Bronchial epithelial cell (primary cell): ENCODE measurements around the gene IP6K1. TPM values are rescaled to one million over a fixed set of nuclear protein-coding genes. Genes with fewer than 3 reads are reported as not detected.
A peak's percentile ranks its signal among the peaks of the same experiment; 100 is the strongest.
"Not testable (repeated sequence)": the region's sequence is repeated elsewhere in the genome, so short reads cannot be mapped to it uniquely, and the experiment has no call there.

ENCODE experiments used
- DNase-seq: peaks from one replicate; pipeline ENCODE4 v3.0.0-alpha.2; 2010; ENCODE audit warnings: low read depth
- FAIRE-seq: peaks from 2 replicates; lab custom pipeline; 2011; peaks lifted over from hg19 to GRCh38; lab: Jason Lieb, UNC
- H3K27me3 ChIP-seq: 2 replicates; pipeline ENCODE4 v1.5.1; 2011; ENCODE audit warnings: low read length; ENCODE audit not compliant: control insufficient read depth, insufficient read depth
- H3K36me3 ChIP-seq: 2 replicates; pipeline ENCODE4 v1.5.1; 2011; ENCODE audit warnings: low read length; ENCODE audit not compliant: control insufficient read depth, insufficient read depth
- H3K4me3 ChIP-seq: 2 replicates; pipeline ENCODE4 v1.5.1; 2011; ENCODE audit warnings: mild to moderate bottlenecking, low read depth, low read length, control low read depth
- CTCF ChIP-seq: IDR thresholded peaks from 2 replicates; pipeline ENCODE4 v1.5.1; 2011; ENCODE audit warnings: mild to moderate bottlenecking, moderate library complexity, low read length, control low read depth, inconsistent platforms; ENCODE audit not compliant: insufficient read depth, severe bottlenecking
- total RNA-seq: library from RNA; depleted of rRNA; stranded (reverse); fragments of >200 nt; gene quantifications from 2 replicates; pipeline ENCODE4 v1.2.1, GENCODE V29; 2014

The IP6K1 gene
- total RNA-seq, 1 donor from 2014 or later = 20.3 TPM

- no peaks in the 10 kb centered on the region for H3K27me3 ChIP-seq
- H3K4me3 ChIP-seq = peak within 1 kb of the TSS; percentile 95
- FAIRE-seq (no peak), DNase-seq (peak; percentile 72)
- H3K36me3 ChIP-seq = no peaks in the 10 kb centered on the region
- TF ChIP-seq CTCF = peak; percentile 51
Observed at GRCh38 chr3:49689046-49689907, 97.1 kb downstream of the IP6K1 start, which contains the start of the genes MST1 and RNF123. MST1 (minus strand) TSS chr3:49689474; CDS start chr3:49688691, 783 bp downstream. RNF123 (plus strand) TSS chr3:49689557; CDS start chr3:49691166, 1,609 bp downstream.

GRCh38 chr3:49688338-49689045, 97.8 kb downstream of the IP6K1 start:
- not testable (repeated sequence) for FAIRE-seq, DNase-seq, H3K27me3 ChIP-seq, H3K36me3 ChIP-seq
- H3K4me3 ChIP-seq = peak overlapping the region; percentile 95

- not testable (repeated sequence) for H3K36me3 ChIP-seq, H3K27me3 ChIP-seq, DNase-seq, FAIRE-seq, H3K4me3 ChIP-seq
Observed at GRCh38 chr3:49687424-49687795, 98.9 kb downstream of the IP6K1 start.

- Histone ChIP-seq H3K4me3 (peak overlapping the region; percentile 43), H3K36me3 (peaks cover 12% of the 10 kb centered on the region)
- not testable (repeated sequence) for H3K27me3 ChIP-seq, FAIRE-seq
- DNase-seq = peak; percentile 73
Observed at GRCh38 chr3:49686769-49687423, 99.4 kb downstream of the IP6K1 start.

GRCh38 chr3:49686346-49686745, 100.0 kb downstream of the IP6K1 start:
- not testable (repeated sequence) for H3K27me3 ChIP-seq, FAIRE-seq
- Histone ChIP-seq H3K36me3 (peaks cover 17% of the 10 kb centered on the region), H3K4me3 (peak overlapping the region; percentile 43)
- DNase-seq = peak; percentile 54

- Histone ChIP-seq H3K4me3 (peak overlapping the region; percentile 43), H3K36me3 (peaks cover 22% of the 10 kb centered on the region)
- not testable (repeated sequence) for FAIRE-seq, DNase-seq, H3K27me3 ChIP-seq
Observed at GRCh38 chr3:49685846-49686245, 100.5 kb downstream of the IP6K1 start.

GRCh38 chr3:49685103-49685502, 101.2 kb downstream of the IP6K1 start:
- not testable (repeated sequence) for H3K4me3 ChIP-seq, DNase-seq, FAIRE-seq, H3K27me3 ChIP-seq
- H3K36me3 ChIP-seq = peaks cover 25% of the 10 kb centered on the region

- not testable (repeated sequence) for DNase-seq, FAIRE-seq, H3K4me3 ChIP-seq, H3K27me3 ChIP-seq
- peaks cover 31% of the 10 kb centered on the region for H3K36me3 ChIP-seq
Observed at GRCh38 chr3:49684453-49684852, 101.9 kb downstream of the IP6K1 start.

GRCh38 chr3:49683162-49683561, 103.2 kb downstream of the IP6K1 start:
- H3K36me3 ChIP-seq = peaks cover 40% of the 10 kb centered on the region
- no peak for TF ChIP-seq CTCF
- H3K4me3 ChIP-seq = no peak overlapping the region
- FAIRE-seq = no peak
- no peak for DNase-seq
- no peaks in the 10 kb centered on the region for H3K27me3 ChIP-seq
